ENCODE results near the gene P4HTM.
A peak's percentile ranks its signal among the peaks of the same experiment; 100 is the strongest.

Gene P4HTM

DNA sequence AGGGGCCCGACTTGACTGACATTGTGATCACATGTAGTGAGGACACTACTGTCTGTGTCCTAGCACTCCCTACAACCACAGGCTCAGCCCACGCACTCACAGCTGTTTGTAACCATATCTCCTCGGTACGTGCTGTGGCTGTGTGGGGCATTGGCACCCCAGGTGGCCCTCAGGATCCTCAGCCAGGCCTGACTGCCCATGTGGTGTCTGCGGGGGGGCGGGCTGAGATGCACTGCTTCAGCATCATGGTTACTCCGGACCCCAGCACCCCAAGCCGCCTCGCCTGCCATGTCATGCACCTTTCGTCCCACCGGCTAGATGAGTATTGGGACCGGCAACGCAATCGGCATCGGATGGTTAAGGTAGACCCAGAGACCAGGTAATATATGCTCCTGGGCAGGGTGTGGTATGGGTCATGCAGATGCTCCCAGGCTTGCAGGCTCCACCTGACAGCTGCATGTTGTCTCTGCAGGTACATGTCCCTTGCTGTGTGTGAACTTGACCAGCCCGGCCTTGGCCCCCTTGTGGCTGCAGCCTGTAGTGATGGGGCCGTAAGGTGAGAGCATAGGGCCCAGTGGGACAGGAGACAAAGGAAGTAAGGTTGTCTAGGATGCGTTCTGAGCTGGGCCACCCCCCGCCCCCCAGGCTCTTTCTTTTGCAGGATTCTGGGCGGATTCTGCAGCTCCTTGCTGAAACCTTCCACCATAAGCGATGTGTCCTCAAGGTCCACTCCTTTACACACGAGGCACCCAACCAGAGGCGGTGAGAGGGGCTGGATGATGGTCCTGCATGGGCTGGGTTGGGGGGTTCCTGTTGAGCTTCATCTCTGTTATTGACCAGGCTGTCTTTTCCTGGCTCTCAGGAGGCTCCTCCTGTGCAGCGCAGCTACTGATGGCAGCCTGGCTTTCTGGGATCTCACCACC, 24.0 kb downstream of the P4HTM start:
- peaks cover 3% of the 10 kb centered on the region for H3K4me1 ChIP-seq (ENCODE audit: control insufficient read depth, low read depth, low read length)
- no peak overlapping the region for H3K18ac ChIP-seq (ENCODE audit: low read length)
- peaks cover 18% of the 10 kb centered on the region for H3K36me3 ChIP-seq (ENCODE audit: control insufficient read depth, insufficient read depth, low read length)
- H3K27ac ChIP-seq (ENCODE audit: low read depth, low read length): no peak overlapping the region
- no peak overlapping the region for H3K4me3 ChIP-seq (ENCODE audit: low read length)
- no CpG with 5 or more reads among the region's 24 CpGs for WGBS (ENCODE audit: extremely low coverage, insufficient coverage, low lambda C conversion rate)
- no peak overlapping the region for H4K8ac ChIP-seq (ENCODE audit: low read depth, low read length)
- H3K4me2 ChIP-seq (ENCODE audit: low read length): no peak overlapping the region
- peak; percentile 89 for DNase-seq
- H3K79me2 ChIP-seq (ENCODE audit: control insufficient read depth, insufficient read depth, low read length): peaks cover 26% of the 10 kb centered on the region
- no peak overlapping the region for H2AK5ac ChIP-seq (ENCODE audit: low read length)
- H3K27me3 ChIP-seq (ENCODE audit: insufficient read depth, low read length, poor library complexity): no peaks in the 10 kb centered on the region
- H3K9ac ChIP-seq (ENCODE audit: low read length): no peak overlapping the region
- H3K56ac ChIP-seq (ENCODE audit: low read length): no peak overlapping the region
- peaks cover 19% of the 10 kb centered on the region for H3K79me1 ChIP-seq (ENCODE audit: low read length)
- H4K5ac ChIP-seq (ENCODE audit: low read length): no peak overlapping the region
- H3K4ac ChIP-seq (ENCODE audit: low read depth, low read length): no peak overlapping the region
- H3K23ac ChIP-seq (ENCODE audit: low read length): no peak overlapping the region
- no peak overlapping the region for H2BK120ac ChIP-seq (ENCODE audit: low read depth, low read length)
- no peak overlapping the region for H2BK15ac ChIP-seq (replicated peaks; ENCODE audit: low read depth)
- H2BK5ac ChIP-seq (ENCODE audit: low read length): no peak overlapping the region

GRCh38 chr3:49015072-49015471, 25.0 kb downstream of the P4HTM start:
- Histone ChIP-seq H3K56ac (ENCODE audit: low read length) (no peak overlapping the region), H3K79me1 (ENCODE audit: low read length) (peaks cover 17% of the 10 kb centered on the region), H3K23ac (ENCODE audit: low read length) (no peak overlapping the region), H3K79me2 (ENCODE audit: control insufficient read depth, insufficient read depth, low read length) (peaks cover 18% of the 10 kb centered on the region), H3K18ac (ENCODE audit: low read length) (no peak overlapping the region), H2BK15ac (replicated peaks; ENCODE audit: low read depth) (no peak overlapping the region), H3K4me1 (ENCODE audit: control insufficient read depth, low read depth, low read length) (peaks cover 3% of the 10 kb centered on the region), H3K27ac (ENCODE audit: low read depth, low read length) (no peak overlapping the region), H3K4ac (ENCODE audit: low read depth, low read length) (no peak overlapping the region), H3K4me3 (ENCODE audit: low read length) (no peak overlapping the region), H2BK120ac (ENCODE audit: low read depth, low read length) (no peak overlapping the region), H3K9ac (ENCODE audit: low read length) (no peak overlapping the region), H4K8ac (ENCODE audit: low read depth, low read length) (no peak overlapping the region), H3K36me3 (ENCODE audit: control insufficient read depth, insufficient read depth, low read length) (peaks cover 18% of the 10 kb centered on the region), H2AK5ac (ENCODE audit: low read length) (no peak overlapping the region), H3K27me3 (ENCODE audit: insufficient read depth, low read length, poor library complexity) (no peaks in the 10 kb centered on the region), H2BK5ac (ENCODE audit: low read length) (no peak overlapping the region), H3K4me2 (ENCODE audit: low read length) (no peak overlapping the region), H4K5ac (ENCODE audit: low read length) (no peak overlapping the region)
- no peak for DNase-seq
- no CpG with 5 or more reads among the region's 8 CpGs for WGBS (ENCODE audit: extremely low coverage, insufficient coverage, low lambda C conversion rate)

DNA sequence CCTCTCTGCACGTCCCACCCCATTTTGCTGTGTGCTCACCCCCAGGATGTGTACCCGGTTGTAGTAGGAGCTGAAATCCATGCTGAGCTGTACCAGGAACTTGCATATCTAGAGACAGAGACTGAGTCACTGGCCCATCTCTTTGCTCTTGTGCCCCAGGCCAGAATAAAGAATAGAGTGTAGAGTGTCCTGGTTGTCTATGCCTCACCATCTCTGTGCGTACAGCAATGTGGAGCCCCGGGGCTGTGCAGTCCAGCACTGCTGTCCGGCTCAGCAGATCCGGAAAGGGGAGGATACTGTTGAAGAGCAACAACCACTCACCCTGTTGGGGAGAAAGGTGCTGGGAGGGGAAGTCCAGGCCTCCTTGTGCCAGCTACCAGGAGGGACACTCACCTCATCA, 25.7 kb downstream of the P4HTM start:
- Histone ChIP-seq H3K4me3 (ENCODE audit: low read length) (no peak overlapping the region), H2BK120ac (ENCODE audit: low read depth, low read length) (no peak overlapping the region), H3K9ac (ENCODE audit: low read length) (no peak overlapping the region), H3K36me3 (ENCODE audit: control insufficient read depth, insufficient read depth, low read length) (peaks cover 18% of the 10 kb centered on the region), H3K79me1 (ENCODE audit: low read length) (peaks cover 21% of the 10 kb centered on the region), H3K4me2 (ENCODE audit: low read length) (no peak overlapping the region), H3K27me3 (ENCODE audit: insufficient read depth, low read length, poor library complexity) (no peaks in the 10 kb centered on the region), H2BK5ac (ENCODE audit: low read length) (no peak overlapping the region), H3K4me1 (ENCODE audit: control insufficient read depth, low read depth, low read length) (peaks cover 5% of the 10 kb centered on the region), H3K23ac (ENCODE audit: low read length) (no peak overlapping the region), H4K5ac (ENCODE audit: low read length) (no peak overlapping the region), H3K56ac (ENCODE audit: low read length) (no peak overlapping the region), H3K18ac (ENCODE audit: low read length) (no peak overlapping the region), H3K4ac (ENCODE audit: low read depth, low read length) (no peak overlapping the region), H4K8ac (ENCODE audit: low read depth, low read length) (no peak overlapping the region), H2AK5ac (ENCODE audit: low read length) (no peak overlapping the region), H3K79me2 (ENCODE audit: control insufficient read depth, insufficient read depth, low read length) (peaks cover 22% of the 10 kb centered on the region), H3K27ac (ENCODE audit: low read depth, low read length) (no peak overlapping the region), H2BK15ac (replicated peaks; ENCODE audit: low read depth) (no peak overlapping the region)
- no peak for DNase-seq
- no CpG with 5 or more reads among the region's 6 CpGs for WGBS (ENCODE audit: extremely low coverage, insufficient coverage, low lambda C conversion rate)

DNA sequence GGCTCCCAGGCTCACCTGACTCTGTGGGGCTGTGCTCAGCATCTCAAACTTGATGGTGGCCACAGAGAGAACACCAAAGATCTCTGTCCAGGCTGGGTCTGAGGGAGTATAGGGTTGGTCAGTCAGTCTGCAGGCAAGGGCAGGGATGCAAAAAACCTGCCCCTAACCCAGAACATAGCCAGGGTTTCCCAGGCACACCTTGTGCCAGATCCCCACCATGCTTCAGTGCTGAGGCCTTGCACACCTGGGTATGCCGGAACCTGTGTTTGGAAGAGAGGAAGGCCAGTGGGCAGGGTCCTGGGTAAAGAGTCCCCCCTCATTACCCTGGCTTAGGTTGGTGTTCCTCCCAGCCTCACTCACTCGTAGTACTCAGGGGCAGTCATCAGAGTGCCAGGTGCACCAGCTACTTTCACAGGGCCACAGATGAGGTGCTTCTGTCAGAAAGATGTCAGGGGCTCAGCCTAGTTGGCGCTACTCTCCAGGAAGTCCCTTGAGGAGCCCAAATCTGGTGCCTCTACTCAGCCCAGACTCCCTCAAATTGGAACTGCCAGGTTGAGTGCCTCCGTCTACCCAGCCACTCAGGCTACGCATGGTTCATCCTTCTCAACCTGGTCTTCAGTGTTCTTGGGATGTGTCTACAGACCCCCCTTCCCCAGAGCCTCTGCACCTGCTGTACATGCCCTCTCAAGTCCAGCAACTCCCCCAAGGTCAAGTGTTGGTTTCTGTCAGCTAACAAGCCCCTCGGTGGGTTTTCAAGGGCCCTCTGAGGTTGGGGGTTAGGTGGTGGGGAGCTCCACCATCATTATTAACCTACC, 26.6 kb downstream of the P4HTM start:
- Histone ChIP-seq H3K9ac (ENCODE audit: low read length) (no peak overlapping the region), H3K23ac (ENCODE audit: low read length) (no peak overlapping the region), H4K5ac (ENCODE audit: low read length) (no peak overlapping the region), H3K4ac (ENCODE audit: low read depth, low read length) (no peak overlapping the region), H3K4me1 (ENCODE audit: control insufficient read depth, low read depth, low read length) (peaks cover 5% of the 10 kb centered on the region), H2BK5ac (ENCODE audit: low read length) (no peak overlapping the region), H3K18ac (ENCODE audit: low read length) (no peak overlapping the region), H4K8ac (ENCODE audit: low read depth, low read length) (no peak overlapping the region), H3K36me3 (ENCODE audit: control insufficient read depth, insufficient read depth, low read length) (peaks cover 18% of the 10 kb centered on the region), H2BK15ac (replicated peaks; ENCODE audit: low read depth) (no peak overlapping the region), H3K79me2 (ENCODE audit: control insufficient read depth, insufficient read depth, low read length) (peaks cover 18% of the 10 kb centered on the region), H2BK120ac (ENCODE audit: low read depth, low read length) (no peak overlapping the region), H3K27ac (ENCODE audit: low read depth, low read length) (no peak overlapping the region), H3K79me1 (ENCODE audit: low read length) (peaks cover 21% of the 10 kb centered on the region), H3K27me3 (ENCODE audit: insufficient read depth, low read length, poor library complexity) (no peaks in the 10 kb centered on the region), H3K56ac (ENCODE audit: low read length) (no peak overlapping the region), H2AK5ac (ENCODE audit: low read length) (no peak overlapping the region), H3K4me3 (ENCODE audit: low read length) (no peak overlapping the region), H3K4me2 (ENCODE audit: low read length) (no peak overlapping the region)
- no CpG with 5 or more reads among the region's 6 CpGs for WGBS (ENCODE audit: extremely low coverage, insufficient coverage, low lambda C conversion rate)
- no peak for DNase-seq

- Histone ChIP-seq H3K4me1 (ENCODE audit: control insufficient read depth, low read depth, low read length) (peaks cover 5% of the 10 kb centered on the region), H2BK5ac (ENCODE audit: low read length) (no peak overlapping the region), H3K79me2 (ENCODE audit: control insufficient read depth, insufficient read depth, low read length) (peaks cover 14% of the 10 kb centered on the region), H2AK5ac (ENCODE audit: low read length) (no peak overlapping the region), H2BK15ac (replicated peaks; ENCODE audit: low read depth) (no peak overlapping the region), H3K4me2 (ENCODE audit: low read length) (peak overlapping the region; percentile 96), H3K56ac (ENCODE audit: low read length) (peak overlapping the region; percentile 94), H4K8ac (ENCODE audit: low read depth, low read length) (no peak overlapping the region), H3K36me3 (ENCODE audit: control insufficient read depth, insufficient read depth, low read length) (peaks cover 12% of the 10 kb centered on the region), H4K5ac (ENCODE audit: low read length) (no peak overlapping the region), H3K18ac (ENCODE audit: low read length) (no peak overlapping the region), H3K23ac (ENCODE audit: low read length) (peak overlapping the region; percentile 66), H3K4me3 (ENCODE audit: low read length) (peak overlapping the region; percentile 63), H3K27me3 (ENCODE audit: insufficient read depth, low read length, poor library complexity) (no peaks in the 10 kb centered on the region), H2BK120ac (ENCODE audit: low read depth, low read length) (no peak overlapping the region), H3K27ac (ENCODE audit: low read depth, low read length) (peak overlapping the region; percentile 9), H3K9ac (ENCODE audit: low read length) (peak overlapping the region; percentile 92), H3K79me1 (ENCODE audit: low read length) (peaks cover 21% of the 10 kb centered on the region), H3K4ac (ENCODE audit: low read depth, low read length) (peak overlapping the region; percentile 10)
- WGBS (ENCODE audit: extremely low coverage, insufficient coverage, low lambda C conversion rate): no CpG with 5 or more reads among the region's 23 CpGs
- DNase-seq: no peak
These were observed 27.4 kb downstream of the P4HTM start for GRCh38 chr3:49017229-49017970.
